ENCODE results near the gene PSAT1.

Gene PSAT1

GRCh38 chr9:78365748-78366697 lies 69.1 kb downstream of the PSAT1 start:
- no peak for DNase-seq (ENCODE audit: low read depth in 2 of 3, low spot score in 1 of 3)

- DNase-seq (ENCODE audit: low read depth in 2 of 3, low spot score in 1 of 3), result no peak
Observed at GRCh38 chr9:78366827-78367226, 69.9 kb downstream of the PSAT1 start.

DNA sequence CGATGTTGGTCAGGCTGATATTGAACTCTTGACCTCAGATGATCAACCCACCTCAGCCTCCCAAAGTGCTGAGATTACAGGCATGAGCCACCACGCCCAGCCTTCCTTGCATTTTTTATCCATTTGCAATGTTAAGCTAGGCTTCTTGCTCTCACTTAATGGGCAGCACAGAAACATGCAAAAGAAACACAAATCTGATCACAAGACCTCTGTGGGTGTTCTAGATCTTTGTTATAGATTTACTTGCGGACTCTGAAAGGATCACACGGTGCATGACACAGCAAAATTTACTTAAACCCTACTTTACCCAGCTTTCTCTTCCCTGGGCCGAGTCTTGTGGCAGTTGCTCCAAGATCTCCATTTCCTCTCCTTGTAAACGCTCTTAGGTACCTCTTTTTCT lies 71.3 kb downstream of the PSAT1 start:
- no peak for DNase-seq (ENCODE audit: low read depth in 2 of 3, low spot score in 1 of 3)

DNA sequence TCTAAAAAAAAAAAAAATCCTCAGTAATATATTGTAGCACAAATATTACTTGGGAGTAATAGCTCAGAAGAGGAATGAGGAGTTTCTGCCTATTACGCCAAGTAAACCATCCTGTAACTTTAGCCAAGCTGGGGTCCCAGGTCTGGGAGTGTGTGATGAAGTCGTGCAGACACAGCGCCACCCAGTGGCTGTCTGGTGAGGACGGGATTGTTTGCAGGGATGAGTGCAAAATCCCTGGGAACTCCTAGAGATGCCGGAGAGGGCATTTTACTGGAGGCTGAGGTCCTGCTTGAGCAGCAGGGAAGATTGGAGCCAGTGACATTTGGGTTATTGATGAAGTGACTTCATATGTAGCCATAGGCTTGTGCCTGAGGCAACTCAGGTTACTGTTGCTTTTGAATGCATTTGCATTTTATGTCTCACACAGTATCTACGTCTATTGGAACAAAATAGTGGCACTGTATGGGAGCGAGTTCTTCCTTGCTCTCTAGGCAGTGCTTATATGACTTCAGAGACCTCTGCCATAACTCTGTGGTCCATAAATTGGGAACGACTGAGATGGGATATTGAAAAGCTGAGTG lies 72.8 kb downstream of the PSAT1 start:
- DNase-seq (ENCODE audit: low read depth in 2 of 3, low spot score in 1 of 3), result peak; percentile 9 to 43 (median 22)

DNA sequence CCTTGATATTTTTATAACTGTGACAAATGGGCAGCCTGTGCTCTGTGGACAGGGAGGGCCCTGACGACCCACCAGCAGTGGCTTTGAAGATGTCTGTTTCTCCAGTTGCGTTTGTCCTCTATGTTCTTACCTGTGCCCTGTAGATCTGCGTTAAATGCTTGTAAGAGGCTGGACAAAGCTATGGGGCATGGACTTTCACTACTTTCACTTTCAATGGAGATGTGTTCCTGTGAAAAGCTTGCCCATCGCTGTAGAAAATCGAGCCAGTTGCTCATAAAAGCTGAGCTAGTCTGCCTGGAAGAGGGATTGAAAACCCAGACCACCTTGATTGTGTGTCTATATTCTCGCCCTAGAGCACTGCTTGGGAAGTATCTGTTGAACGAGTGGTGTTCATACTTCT lies 74.1 kb downstream of the PSAT1 start:
- DNase-seq (ENCODE audit: low read depth in 2 of 3, low spot score in 1 of 3), result no peak

DNA sequence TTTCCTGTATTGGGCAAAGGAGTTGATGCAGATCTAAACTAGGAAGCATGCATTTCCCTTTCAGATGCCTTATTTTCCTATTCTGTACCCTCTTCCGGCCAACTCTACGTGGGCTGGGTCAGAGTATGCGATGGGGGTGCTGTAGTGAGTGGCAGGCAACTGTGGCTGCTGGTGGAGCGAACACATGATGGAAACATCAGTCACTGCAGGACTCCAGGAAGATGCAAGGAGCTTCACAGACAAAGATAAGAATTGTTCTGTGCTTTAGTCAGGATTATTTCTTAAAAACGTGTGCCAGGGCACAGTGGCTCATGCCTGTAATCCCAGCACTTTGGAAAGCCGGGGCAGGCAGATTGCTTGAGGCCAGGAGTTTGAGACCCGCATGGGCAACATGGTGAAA lies 75.1 kb downstream of the PSAT1 start:
- DNase-seq (ENCODE audit: low read depth in 2 of 3, low spot score in 1 of 3), result no peak

Data from stimulated activated CD4-positive, alpha-beta T cell treated with anti-CD3 and anti-CD28 coated beads, Interleukin-12 subunit alpha, Interleukin-12 subunit beta, amount 100 ng/mL, for 48 hours (primary cell).